Esophagus (tissue), 2 donors: ENCODE measurements around the gene CD300LF. TPM values are rescaled to one million over a fixed set of nuclear protein-coding genes. Genes with fewer than 3 reads are reported as not detected.

Experiments
- H3K27ac ChIP-seq, 2 donors: one replicate each; pipeline ENCODE4 v1.5.1; 2013; ENCODE audit warnings: low read depth in 2 of 2, mild to moderate bottlenecking in 2 of 2, inconsistent platforms in 1 of 2, low read length in 1 of 2, moderate library complexity in 1 of 2
- H3K27me3 ChIP-seq, 2 donors: one replicate each; pipeline ENCODE4 v1.6.1; 2013; ENCODE audit warnings: low read length in 2 of 2, control low read depth in 1 of 2, mild to moderate bottlenecking in 1 of 2; ENCODE audit not compliant: insufficient read depth in 2 of 2, control insufficient read depth in 1 of 2
- H3K36me3 ChIP-seq, 2 donors: one replicate each; pipeline ENCODE4 v1.6.1; 2013; ENCODE audit warnings: low read length in 1 of 2; ENCODE audit not compliant: control insufficient read depth in 2 of 2, insufficient read depth in 2 of 2
- H3K4me1 ChIP-seq, 2 donors: one replicate each; pipeline ENCODE4 v1.6.1; 2013; ENCODE audit warnings: low read length in 1 of 2; ENCODE audit not compliant: control insufficient read depth in 2 of 2, insufficient read depth in 2 of 2
- H3K4me3 ChIP-seq, 2 donors: one replicate each; pipeline ENCODE4 v1.5.1; 2013; ENCODE audit warnings: low read length in 2 of 2, mild to moderate bottlenecking in 2 of 2, low read depth in 1 of 2, moderate library complexity in 1 of 2
- H3K9me3 ChIP-seq, 2 donors: one replicate each; pipeline ENCODE4 v1.6.1; 2013; ENCODE audit warnings: mild to moderate bottlenecking in 2 of 2, low read depth in 1 of 2, low read length in 1 of 2, moderate library complexity in 1 of 2; ENCODE audit not compliant: control insufficient read depth in 2 of 2, insufficient read depth in 1 of 2
- WGBS, 2 donors: extraction: QIAGEN DNeasy Blood & Tissue Kit; methylation state at CpG; one replicate each; pipeline ENCODE4 v1.1.7; 2013; 5-methylcytosine and 5-hydroxymethylcytosine counted together
- polyA plus RNA-seq, 2 donors: library from polyadenylated mRNA; stranded (reverse); fragments of 200-250 nt; gene quantifications; one replicate each; pipeline ENCODE4 v1.2.3, GENCODE V29; 2013
- donor health status: healthy with polysubstance abuse.
- donor health status: Bipolar disorder and iron deficiency.

CD300LF gene
- polyA plus RNA-seq, 2 donors = 0.04 to 0.14 TPM

- no peak overlapping the region for H3K4me3 ChIP-seq
- no peaks in the 10 kb centered on the region for H3K27me3 ChIP-seq
- H3K4me1 ChIP-seq = no peaks in the 10 kb centered on the region
- WGBS, 2 donors = 77 to 79% methylated on average over 9 of the region's 9 CpGs
- H3K36me3 ChIP-seq = no peaks in the 10 kb centered on the region
- no peaks in the 10 kb centered on the region for H3K9me3 ChIP-seq
- no peak overlapping the region for H3K27ac ChIP-seq
These were observed 13.5 kb downstream of the CD300LF start for GRCh38 chr17:74699236-74699635.

- Histone ChIP-seq H3K27ac (no peak overlapping the region), H3K4me3 (no peak overlapping the region), H3K36me3 (no peaks in the 10 kb centered on the region), H3K4me1 (no peaks in the 10 kb centered on the region), H3K9me3 (no peaks in the 10 kb centered on the region), H3K27me3 (no peaks in the 10 kb centered on the region)
- WGBS, 2 donors = 74 to 77% methylated on average over 7 of the region's 7 CpGs
These were observed 14.7 kb downstream of the CD300LF start for GRCh38 chr17:74698069-74698468.

GRCh38 chr17:74697515-74697914 lies 15.2 kb downstream of the CD300LF start:
- no peaks in the 10 kb centered on the region for H3K36me3 ChIP-seq
- no peaks in the 10 kb centered on the region for H3K9me3 ChIP-seq
- no peaks in the 10 kb centered on the region for H3K27me3 ChIP-seq
- H3K4me1 ChIP-seq = no peaks in the 10 kb centered on the region
- H3K27ac ChIP-seq = no peak overlapping the region
- H3K4me3 ChIP-seq = no peak overlapping the region
- WGBS, 2 donors = 79 to 84% methylated on average over 2 of the region's 2 CpGs

GRCh38 chr17:74695629-74696028 lies 17.1 kb downstream of the CD300LF start:
- Histone ChIP-seq H3K9me3 (no peaks in the 10 kb centered on the region), H3K27me3 (no peaks in the 10 kb centered on the region), H3K27ac (no peak overlapping the region), H3K4me1 (no peaks in the 10 kb centered on the region), H3K36me3 (no peaks in the 10 kb centered on the region), H3K4me3 (no peak overlapping the region)
- WGBS, 2 donors = 83 to 84% methylated on average over 11 of the region's 11 CpGs

GRCh38 chr17:74694081-74694480 lies 18.6 kb downstream of the CD300LF start:
- no peaks in the 10 kb centered on the region for H3K9me3 ChIP-seq
- 81 to 87% methylated on average over 4 of the region's 4 CpGs for WGBS, 2 donors
- H3K4me1 ChIP-seq = no peaks in the 10 kb centered on the region
- H3K4me3 ChIP-seq = no peak overlapping the region
- H3K36me3 ChIP-seq = no peaks in the 10 kb centered on the region
- no peaks in the 10 kb centered on the region for H3K27me3 ChIP-seq
- H3K27ac ChIP-seq = no peak overlapping the region

- Histone ChIP-seq H3K27me3 (no peaks in the 10 kb centered on the region), H3K27ac (no peak overlapping the region), H3K4me3 (no peak overlapping the region), H3K36me3 (no peaks in the 10 kb centered on the region), H3K9me3 (no peaks in the 10 kb centered on the region), H3K4me1 (no peaks in the 10 kb centered on the region)
- WGBS, 2 donors = 49 to 52% methylated on average over 8 of the region's 8 CpGs
These were observed 21.6 kb downstream of the CD300LF start for GRCh38 chr17:74691151-74691550.

GRCh38 chr17:74690409-74690825 lies 22.3 kb downstream of the CD300LF start:
- no peaks in the 10 kb centered on the region for H3K36me3 ChIP-seq
- H3K4me3 ChIP-seq = no peak overlapping the region
- H3K27me3 ChIP-seq = no peaks in the 10 kb centered on the region
- H3K4me1 ChIP-seq = no peaks in the 10 kb centered on the region
- 72 to 75% methylated on average over 6 of the region's 6 CpGs for WGBS, 2 donors
- H3K27ac ChIP-seq = no peak overlapping the region
- H3K9me3 ChIP-seq = no peaks in the 10 kb centered on the region

- Histone ChIP-seq H3K4me3 (no peak overlapping the region), H3K27me3 (no peaks in the 10 kb centered on the region), H3K9me3 (no peaks in the 10 kb centered on the region), H3K4me1 (no peaks in the 10 kb centered on the region), H3K36me3 (no peaks in the 10 kb centered on the region), H3K27ac (no peak overlapping the region)
- WGBS, 2 donors = 76 to 80% methylated on average over 3 of the region's 3 CpGs
These were observed 24.8 kb downstream of the CD300LF start for GRCh38 chr17:74687886-74688285.

- Histone ChIP-seq H3K27me3 (no peaks in the 10 kb centered on the region), H3K4me1 (no peaks in the 10 kb centered on the region), H3K36me3 (no peaks in the 10 kb centered on the region), H3K27ac (no peak overlapping the region), H3K4me3 (no peak overlapping the region), H3K9me3 (no peaks in the 10 kb centered on the region)
- WGBS, 2 donors = 58 to 63% methylated on average over 5 of the region's 5 CpGs
These were observed 26.0 kb downstream of the CD300LF start for GRCh38 chr17:74686761-74687160.

GRCh38 chr17:74682471-74683190 lies 30.1 kb downstream of the CD300LF start:
- Histone ChIP-seq H3K36me3 (no peaks in the 10 kb centered on the region), H3K4me1 (peaks cover 0 to 2% of the 10 kb centered on the region in 2 donors), H3K9me3 (no peaks in the 10 kb centered on the region), H3K27ac (no peak overlapping the region), H3K27me3 (no peaks in the 10 kb centered on the region), H3K4me3 (no peak overlapping the region)
- WGBS, 2 donors = 78% methylated on average over 15 of the region's 15 CpGs
